ENCODE results near the gene PARP14. TPM values are rescaled to one million over a fixed set of nuclear protein-coding genes. Genes with fewer than 3 reads are reported as not detected.

PARP14 gene
- polyA plus RNA-seq, 1 donor from 2014 or later: not detected

DNA sequence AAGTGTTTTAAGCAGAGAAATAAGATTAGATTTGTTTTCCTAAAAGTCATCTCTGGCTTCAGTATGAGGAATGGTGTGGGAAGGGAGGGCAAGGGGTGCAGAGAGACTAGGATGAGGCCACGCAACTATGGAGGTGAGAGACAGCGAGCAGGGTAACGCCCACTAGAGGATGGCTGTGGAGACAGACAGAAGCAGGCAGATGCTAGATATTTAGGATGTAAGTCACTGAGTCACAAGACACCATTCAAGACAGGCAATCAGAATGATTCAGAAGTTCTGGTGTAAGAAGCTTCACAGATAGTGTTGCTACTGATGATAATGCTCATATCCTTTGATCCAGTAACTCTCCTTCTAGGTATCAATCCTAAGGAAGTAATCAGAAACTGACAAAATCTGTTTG lies 93.9 kb downstream of the PARP14 start:
- no peak overlapping the region for H2AFZ ChIP-seq (ENCODE audit: low read depth, low read length)
- no peaks in the 10 kb centered on the region for H3K79me2 ChIP-seq (replicated peaks; ENCODE audit: insufficient read depth, low read length)
- H4K20me1 ChIP-seq (ENCODE audit: insufficient read depth): no peaks in the 10 kb centered on the region
- H3K36me3 ChIP-seq (ENCODE audit: insufficient read depth, low read length): no peaks in the 10 kb centered on the region
- no peak for TF ChIP-seq RAD21 (conservative IDR thresholded peaks at IDR 0.05)
- H3K27me3 ChIP-seq (ENCODE audit: insufficient read depth, low read depth, low read length): no peaks in the 10 kb centered on the region
- H3K4me2 ChIP-seq (ENCODE audit: low read length): no peak overlapping the region
- H3F3A ChIP-seq (ENCODE audit: insufficient read depth, low read length, poor library complexity, severe bottlenecking): no peaks in the 10 kb centered on the region
- H3K27ac ChIP-seq (ENCODE audit: low read length): no peak overlapping the region
- H3K4me3 ChIP-seq (ENCODE audit: low read length): no peak overlapping the region
- H3K9me3 ChIP-seq (ENCODE audit: low read length): no peaks in the 10 kb centered on the region
- H3K9me2 ChIP-seq (ENCODE audit: insufficient read depth, low read length): no peaks in the 10 kb centered on the region
- no peak overlapping the region for H3K9ac ChIP-seq (ENCODE audit: low read length)

DNA sequence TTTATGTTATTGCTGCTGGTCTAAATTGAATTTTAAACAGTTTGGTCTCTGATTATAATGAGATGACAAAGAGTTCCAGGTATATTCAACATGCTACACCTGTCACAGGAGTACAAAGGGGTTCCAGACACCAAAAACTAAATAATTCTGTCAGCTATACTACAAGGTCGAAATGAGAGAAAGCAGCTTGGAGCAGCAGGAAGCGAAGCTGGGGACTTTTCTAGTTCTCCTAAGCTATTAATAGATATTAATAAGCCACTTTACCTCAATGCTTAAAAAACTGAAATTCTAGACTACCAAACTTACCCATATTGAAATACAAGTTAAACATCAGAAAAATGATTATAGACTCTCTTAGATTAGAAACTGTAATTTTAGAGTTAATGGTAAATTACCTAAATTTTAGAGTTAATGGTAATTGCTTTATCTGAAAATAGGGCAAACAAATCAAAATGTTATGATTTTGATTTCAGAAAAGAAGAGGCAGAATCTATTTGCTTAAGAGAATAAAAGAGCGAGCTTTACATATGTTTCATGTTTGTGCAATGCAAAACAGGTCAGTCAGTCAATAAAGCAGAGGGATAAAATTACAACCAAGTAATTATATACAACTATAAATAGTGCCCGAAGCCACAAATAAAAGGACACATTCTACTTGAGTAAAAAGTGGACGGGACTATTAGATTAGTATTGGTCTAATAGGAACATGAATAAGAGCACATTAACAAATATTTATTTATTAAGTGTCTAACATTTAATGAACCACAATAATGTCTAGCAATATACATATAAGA lies 96.2 kb downstream of the PARP14 start:
- H3K27ac ChIP-seq (ENCODE audit: low read length): no peak overlapping the region
- H3K27me3 ChIP-seq (ENCODE audit: insufficient read depth, low read depth, low read length): no peaks in the 10 kb centered on the region
- no peak overlapping the region for H2AFZ ChIP-seq (ENCODE audit: low read depth, low read length)
- H4K20me1 ChIP-seq (ENCODE audit: insufficient read depth): no peaks in the 10 kb centered on the region
- H3K79me2 ChIP-seq (replicated peaks; ENCODE audit: insufficient read depth, low read length): no peaks in the 10 kb centered on the region
- TF ChIP-seq POLR2AphosphoS5 (IDR thresholded peaks at IDR 0.05) (no peak), RAD21 (conservative IDR thresholded peaks at IDR 0.05) (no peak), SMC3 (conservative IDR thresholded peaks at IDR 0.05; ENCODE audit: poor library complexity) (no peak), MXI1 (conservative IDR thresholded peaks at IDR 0.05; ENCODE audit: poor library complexity, severe bottlenecking) (no peak), EZH2 (IDR thresholded peaks at IDR 0.05; ENCODE audit: borderline replicate concordance, insufficient read depth, low read length, poor library complexity, severe bottlenecking) (no peak), EP300 (conservative IDR thresholded peaks at IDR 0.05; ENCODE audit: poor library complexity, severe bottlenecking) (no peak), TAF1 (IDR thresholded peaks at IDR 0.05; ENCODE audit: low read depth) (no peak), REST (IDR thresholded peaks at IDR 0.05; ENCODE audit: borderline replicate concordance) (no peak)
- TF ChIP-seq, protein P1, sequence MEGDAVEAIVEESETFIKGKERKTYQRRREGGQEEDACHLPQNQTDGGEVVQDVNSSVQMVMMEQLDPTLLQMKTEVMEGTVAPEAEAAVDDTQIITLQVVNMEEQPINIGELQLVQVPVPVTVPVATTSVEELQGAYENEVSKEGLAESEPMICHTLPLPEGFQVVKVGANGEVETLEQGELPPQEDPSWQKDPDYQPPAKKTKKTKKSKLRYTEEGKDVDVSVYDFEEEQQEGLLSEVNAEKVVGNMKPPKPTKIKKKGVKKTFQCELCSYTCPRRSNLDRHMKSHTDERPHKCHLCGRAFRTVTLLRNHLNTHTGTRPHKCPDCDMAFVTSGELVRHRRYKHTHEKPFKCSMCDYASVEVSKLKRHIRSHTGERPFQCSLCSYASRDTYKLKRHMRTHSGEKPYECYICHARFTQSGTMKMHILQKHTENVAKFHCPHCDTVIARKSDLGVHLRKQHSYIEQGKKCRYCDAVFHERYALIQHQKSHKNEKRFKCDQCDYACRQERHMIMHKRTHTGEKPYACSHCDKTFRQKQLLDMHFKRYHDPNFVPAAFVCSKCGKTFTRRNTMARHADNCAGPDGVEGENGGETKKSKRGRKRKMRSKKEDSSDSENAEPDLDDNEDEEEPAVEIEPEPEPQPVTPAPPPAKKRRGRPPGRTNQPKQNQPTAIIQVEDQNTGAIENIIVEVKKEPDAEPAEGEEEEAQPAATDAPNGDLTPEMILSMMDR (IDR thresholded peaks at IDR 0.05; ENCODE audit: poor library complexity, severe bottlenecking): no peak
- H3K36me3 ChIP-seq (ENCODE audit: insufficient read depth, low read length): no peaks in the 10 kb centered on the region
- no peak overlapping the region for H3K4me2 ChIP-seq (ENCODE audit: low read length)
- H3K9me3 ChIP-seq (ENCODE audit: low read length): no peaks in the 10 kb centered on the region
- H3K9ac ChIP-seq (ENCODE audit: low read length): no peak overlapping the region
- H3K4me3 ChIP-seq (ENCODE audit: low read length): no peak overlapping the region
- no peaks in the 10 kb centered on the region for H3F3A ChIP-seq (ENCODE audit: insufficient read depth, low read length, poor library complexity, severe bottlenecking)
- no peaks in the 10 kb centered on the region for H3K9me2 ChIP-seq (ENCODE audit: insufficient read depth, low read length)

Measured in neural cell (in vitro differentiated cells).